IMR-90 (cell line): ENCODE data around the gene CAPZA1. TPM values are rescaled to one million over a fixed set of nuclear protein-coding genes. Genes with fewer than 3 reads are reported as not detected.

Experiments
- MAZ ChIP-seq: IDR thresholded peaks from 2 replicates; pipeline ENCODE4 v1.6.1; 2012; ENCODE audit warnings: low read depth, mild to moderate bottlenecking, low read length, improper control_type of control experiment, moderate library complexity, borderline replicate concordance
- polyA plus RNA-seq, 3 experiments: library from polyadenylated mRNA; depleted of rRNA; stranded (reverse); fragments of >200 nt; gene quantifications; 2 replicates each; pipeline ENCODE4 v1.2.3, GENCODE V29; 2012; ENCODE audit warnings: low replicate concordance in 1 of 3
- total RNA-seq: library from RNA; depleted of rRNA; stranded (reverse); fragments of >200 nt; gene quantifications from 2 replicates; pipeline ENCODE4 v1.2.3, GENCODE V29; 2012
- TF ChIP-seq, protein P1 (sequence below): conservative IDR thresholded peaks from 2 replicates; pipeline ENCODE4 v1.5.1; 2012; ENCODE audit warnings: mild to moderate bottlenecking, low read depth, low read length, improper control_type of control experiment

CAPZA1 gene
- total and polyA plus RNA-seq, 2 of the 4 experiments (the other 2 are of a cell fraction), result 108 to 262 TPM

DNA sequence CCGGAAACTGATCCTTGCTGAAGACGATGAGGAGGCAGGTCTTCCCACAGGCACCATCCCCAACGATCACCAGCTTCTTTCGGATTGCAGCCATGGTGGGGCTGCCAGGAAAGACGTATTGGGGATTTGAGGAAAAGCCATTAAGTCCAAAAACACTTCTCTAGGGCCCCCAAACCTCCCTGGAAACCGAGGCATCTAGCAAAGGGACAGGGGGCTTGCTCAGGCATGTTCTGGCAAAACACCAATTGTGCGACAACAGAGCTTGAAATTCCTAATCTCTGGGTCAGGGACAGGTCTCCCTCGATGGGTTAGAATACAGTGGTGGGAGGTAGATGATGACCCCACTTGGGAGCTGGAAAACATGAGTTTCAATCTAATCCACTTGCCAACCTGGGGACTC lies 84.1 kb downstream of the CAPZA1 start (continued):
- no peak for TF ChIP-seq MAZ
- TF ChIP-seq, protein P1, sequence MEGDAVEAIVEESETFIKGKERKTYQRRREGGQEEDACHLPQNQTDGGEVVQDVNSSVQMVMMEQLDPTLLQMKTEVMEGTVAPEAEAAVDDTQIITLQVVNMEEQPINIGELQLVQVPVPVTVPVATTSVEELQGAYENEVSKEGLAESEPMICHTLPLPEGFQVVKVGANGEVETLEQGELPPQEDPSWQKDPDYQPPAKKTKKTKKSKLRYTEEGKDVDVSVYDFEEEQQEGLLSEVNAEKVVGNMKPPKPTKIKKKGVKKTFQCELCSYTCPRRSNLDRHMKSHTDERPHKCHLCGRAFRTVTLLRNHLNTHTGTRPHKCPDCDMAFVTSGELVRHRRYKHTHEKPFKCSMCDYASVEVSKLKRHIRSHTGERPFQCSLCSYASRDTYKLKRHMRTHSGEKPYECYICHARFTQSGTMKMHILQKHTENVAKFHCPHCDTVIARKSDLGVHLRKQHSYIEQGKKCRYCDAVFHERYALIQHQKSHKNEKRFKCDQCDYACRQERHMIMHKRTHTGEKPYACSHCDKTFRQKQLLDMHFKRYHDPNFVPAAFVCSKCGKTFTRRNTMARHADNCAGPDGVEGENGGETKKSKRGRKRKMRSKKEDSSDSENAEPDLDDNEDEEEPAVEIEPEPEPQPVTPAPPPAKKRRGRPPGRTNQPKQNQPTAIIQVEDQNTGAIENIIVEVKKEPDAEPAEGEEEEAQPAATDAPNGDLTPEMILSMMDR, result no peak
